Fibroblast of villous mesenchyme (primary cell): ENCODE data around the gene SYNPO. TPM values are rescaled to one million over a fixed set of nuclear protein-coding genes. Genes with fewer than 3 reads are reported as not detected.

Source experiments
- DNase-seq: peaks from one replicate; pipeline ENCODE4 v3.0.0-alpha.2; 2010; ENCODE audit warnings: low read depth
- H3K4me3 ChIP-seq: 2 replicates; pipeline ENCODE4 v1.5.1; 2011; ENCODE audit warnings: low read depth, mild to moderate bottlenecking, low read length
- total RNA-seq: library from RNA; depleted of rRNA; stranded (reverse); fragments of >200 nt; gene quantifications from 2 replicates; pipeline ENCODE4 v1.2.3, GENCODE V29; 2012
- TF ChIP-seq, protein P1 (sequence below): IDR thresholded peaks from 2 replicates; pipeline ENCODE4 v1.5.1; 2012; ENCODE audit warnings: low read depth, mild to moderate bottlenecking, low read length; ENCODE audit not compliant: insufficient read depth

Gene SYNPO
- total RNA-seq, 1 donor, result 7.3 TPM

DNA sequence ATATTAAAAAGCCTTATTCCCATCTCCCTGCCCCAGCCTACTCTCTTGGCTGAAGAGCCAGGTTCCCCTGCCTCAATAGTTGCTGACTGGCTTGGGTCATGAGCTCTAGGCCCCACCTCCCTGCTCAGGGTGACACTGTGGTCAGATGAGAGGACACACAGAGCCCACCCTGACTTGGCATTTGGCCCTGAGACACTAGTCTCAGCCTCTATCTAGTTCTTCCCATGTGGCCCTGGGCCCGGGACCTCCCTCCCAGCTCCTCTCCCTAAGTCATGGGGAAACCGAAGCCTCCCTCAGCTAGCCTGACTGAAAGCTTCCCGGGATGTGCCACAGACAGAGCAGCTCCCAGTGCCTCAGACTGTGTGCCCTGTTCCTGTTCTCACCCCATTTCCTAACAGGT is 14.8 kb downstream of the SYNPO start:
- TF ChIP-seq, protein P1, sequence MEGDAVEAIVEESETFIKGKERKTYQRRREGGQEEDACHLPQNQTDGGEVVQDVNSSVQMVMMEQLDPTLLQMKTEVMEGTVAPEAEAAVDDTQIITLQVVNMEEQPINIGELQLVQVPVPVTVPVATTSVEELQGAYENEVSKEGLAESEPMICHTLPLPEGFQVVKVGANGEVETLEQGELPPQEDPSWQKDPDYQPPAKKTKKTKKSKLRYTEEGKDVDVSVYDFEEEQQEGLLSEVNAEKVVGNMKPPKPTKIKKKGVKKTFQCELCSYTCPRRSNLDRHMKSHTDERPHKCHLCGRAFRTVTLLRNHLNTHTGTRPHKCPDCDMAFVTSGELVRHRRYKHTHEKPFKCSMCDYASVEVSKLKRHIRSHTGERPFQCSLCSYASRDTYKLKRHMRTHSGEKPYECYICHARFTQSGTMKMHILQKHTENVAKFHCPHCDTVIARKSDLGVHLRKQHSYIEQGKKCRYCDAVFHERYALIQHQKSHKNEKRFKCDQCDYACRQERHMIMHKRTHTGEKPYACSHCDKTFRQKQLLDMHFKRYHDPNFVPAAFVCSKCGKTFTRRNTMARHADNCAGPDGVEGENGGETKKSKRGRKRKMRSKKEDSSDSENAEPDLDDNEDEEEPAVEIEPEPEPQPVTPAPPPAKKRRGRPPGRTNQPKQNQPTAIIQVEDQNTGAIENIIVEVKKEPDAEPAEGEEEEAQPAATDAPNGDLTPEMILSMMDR, result no peak
- DNase-seq, result no peak

DNA sequence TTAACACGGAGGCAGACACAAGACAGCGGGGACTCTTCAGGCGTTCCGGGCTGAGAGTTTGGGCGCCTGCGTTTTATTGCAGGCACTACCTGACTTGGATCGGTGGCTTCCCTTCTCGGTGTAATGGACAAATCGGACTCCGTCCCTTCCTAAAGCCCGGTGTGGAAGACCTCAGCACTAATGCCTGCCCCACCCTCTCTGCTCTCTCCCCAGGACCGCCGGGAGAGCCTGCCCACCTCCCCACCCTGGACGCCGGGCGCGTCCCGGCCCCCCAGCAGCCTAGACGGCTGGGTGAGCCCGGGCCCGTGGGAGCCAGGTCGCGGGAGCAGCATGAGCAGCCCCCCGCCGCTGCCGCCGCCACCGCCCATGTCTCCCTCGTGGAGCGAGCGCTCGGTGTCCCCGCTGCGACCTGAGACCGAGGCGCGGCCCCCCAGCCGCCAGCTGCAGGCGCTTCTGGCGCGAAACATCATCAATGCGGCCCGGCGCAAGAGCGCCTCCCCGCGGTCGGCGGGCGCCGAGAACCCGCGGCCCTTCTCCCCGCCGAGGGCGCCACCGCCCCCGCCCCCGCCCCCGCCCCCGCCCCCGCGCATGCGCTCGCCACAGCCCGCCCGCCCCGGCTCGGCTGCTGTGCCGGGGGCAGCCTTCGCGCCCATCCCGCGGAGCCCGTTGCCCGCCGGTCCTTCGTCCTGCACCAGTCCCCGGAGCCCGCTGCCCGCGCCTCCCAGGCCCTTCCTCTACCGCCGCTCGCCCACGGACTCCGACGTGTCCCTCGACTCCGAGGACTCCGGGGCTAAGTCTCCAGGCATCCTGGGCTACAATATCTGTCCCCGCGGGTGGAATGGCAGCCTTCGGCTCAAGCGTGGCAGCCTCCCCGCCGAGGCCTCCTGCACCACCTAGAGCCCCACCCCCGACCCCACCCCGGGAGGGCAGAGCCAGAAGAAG is 16.0 kb downstream of the SYNPO start:
- H3K4me3 ChIP-seq, result peak overlapping the region; percentile 57
- TF ChIP-seq, protein P1, result peak; percentile 40
- no peak for DNase-seq

More for the DNA sequence above, 14.8 kb downstream of the SYNPO start:
- H3K4me3 ChIP-seq, result no peak overlapping the region

DNA sequence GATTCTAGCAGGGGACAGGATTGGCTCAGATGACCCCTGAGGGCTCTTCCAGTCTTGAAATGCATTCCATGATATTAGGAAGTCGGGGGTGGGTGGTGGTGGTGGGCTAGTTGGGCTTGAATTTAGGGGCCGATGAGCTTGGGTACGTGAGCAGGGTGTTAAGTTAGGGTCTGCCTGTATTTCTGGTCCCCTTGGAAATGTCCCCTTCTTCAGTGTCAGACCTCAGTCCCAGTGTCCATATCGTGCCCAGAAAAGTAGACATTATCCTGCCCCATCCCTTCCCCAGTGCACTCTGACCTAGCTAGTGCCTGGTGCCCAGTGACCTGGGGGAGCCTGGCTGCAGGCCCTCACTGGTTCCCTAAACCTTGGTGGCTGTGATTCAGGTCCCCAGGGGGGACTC is 17.7 kb downstream of the SYNPO start:
- TF ChIP-seq, protein P1, result no peak
- H3K4me3 ChIP-seq, result no peak overlapping the region
- no peak for DNase-seq

DNA sequence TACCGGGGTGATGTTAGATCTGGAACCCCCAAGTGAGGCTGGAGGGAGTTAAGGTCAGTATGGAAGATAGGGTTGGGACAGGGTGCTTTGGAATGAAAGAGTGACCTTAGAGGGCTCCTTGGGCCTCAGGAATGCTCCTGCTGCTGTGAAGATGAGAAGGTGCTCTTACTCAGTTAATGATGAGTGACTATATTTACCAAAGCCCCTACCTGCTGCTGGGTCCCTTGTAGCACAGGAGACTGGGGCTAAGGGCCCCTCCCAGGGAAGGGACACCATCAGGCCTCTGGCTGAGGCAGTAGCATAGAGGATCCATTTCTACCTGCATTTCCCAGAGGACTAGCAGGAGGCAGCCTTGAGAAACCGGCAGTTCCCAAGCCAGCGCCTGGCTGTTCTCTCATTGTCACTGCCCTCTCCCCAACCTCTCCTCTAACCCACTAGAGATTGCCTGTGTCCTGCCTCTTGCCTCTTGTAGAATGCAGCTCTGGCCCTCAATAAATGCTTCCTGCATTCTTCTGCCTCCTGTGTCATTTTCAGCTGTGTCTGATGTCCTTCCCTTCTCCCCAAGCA is 18.3 kb downstream of the SYNPO start:
- DNase-seq, result no peak
- TF ChIP-seq, protein P1, result no peak
- H3K4me3 ChIP-seq, result no peak overlapping the region

DNA sequence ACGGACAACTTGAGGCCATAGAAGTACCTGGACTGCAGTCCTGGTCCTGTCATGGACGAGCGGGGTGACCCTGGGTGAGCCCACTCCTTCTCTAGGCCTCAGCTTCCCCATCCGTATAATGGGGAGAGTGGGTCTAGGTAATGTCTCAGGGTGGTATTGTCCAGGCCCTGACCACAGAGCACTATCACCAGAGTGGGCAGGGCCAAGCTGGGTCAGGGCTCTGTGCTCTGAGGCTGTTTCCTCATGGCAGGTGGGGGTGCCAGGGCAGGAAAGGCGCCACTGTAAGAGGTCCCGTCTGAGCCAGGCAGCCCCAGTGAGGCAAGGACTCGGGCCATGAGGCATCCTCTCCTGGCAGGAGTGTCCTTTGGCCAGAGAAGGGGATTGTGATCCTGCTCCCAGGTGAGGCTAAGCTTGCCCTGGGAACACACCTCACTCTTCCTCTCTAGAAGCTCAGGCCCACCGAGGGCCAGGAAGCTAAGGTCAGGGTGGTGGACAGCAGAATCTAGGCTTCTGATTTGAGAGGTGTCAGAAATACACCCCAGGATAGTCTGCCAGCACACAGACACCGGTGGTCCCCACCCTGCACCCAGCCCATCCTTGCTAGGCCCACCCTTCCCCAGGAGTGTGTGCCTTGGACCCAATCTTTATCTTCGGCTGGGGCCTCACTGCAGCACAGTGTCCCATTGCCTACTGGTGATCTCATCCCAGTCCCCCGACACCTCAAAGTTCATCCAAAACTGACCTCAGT is 19.1 kb downstream of the SYNPO start:
- TF ChIP-seq, protein P1, result no peak
- no peak overlapping the region for H3K4me3 ChIP-seq
- no peak for DNase-seq

DNA sequence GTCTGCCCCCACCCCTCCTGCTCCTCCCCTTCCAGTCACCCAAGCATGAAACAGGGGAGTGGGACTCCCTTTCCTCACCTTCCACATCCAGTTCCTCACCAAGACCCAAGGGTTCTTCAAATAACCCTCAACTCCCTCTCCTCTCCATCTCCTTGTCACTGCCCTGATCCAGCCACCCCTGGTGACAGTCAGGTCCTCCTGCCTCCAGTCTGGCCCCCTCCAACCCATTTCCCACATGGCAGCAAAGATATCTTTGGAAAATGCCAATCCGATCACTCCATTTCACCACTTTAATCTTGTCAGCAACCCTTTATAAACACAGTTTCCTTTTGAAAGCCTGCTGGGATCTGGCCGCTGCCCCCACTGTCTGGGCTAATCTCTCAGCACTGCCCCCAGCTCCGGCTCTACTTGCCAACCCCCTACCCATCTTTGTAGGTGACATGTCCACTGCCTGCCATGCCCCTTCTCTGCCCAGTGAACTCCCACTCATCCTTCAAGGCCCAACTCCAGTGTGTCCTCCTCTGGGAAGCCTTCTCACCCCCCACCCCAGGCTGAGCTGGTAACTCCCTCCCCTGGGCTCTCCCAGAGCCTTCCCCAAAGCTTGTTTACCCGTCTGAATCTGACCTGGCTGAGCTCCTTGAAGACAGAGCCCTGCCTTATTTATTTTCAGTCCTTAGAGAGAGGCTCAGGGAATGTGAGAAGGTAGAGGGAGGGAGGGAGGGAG is 19.8 kb downstream of the SYNPO start:
- no peak for DNase-seq
- H3K4me3 ChIP-seq, result no peak overlapping the region
- TF ChIP-seq, protein P1, result no peak
